ENCODE data around the gene PLEKHG2.

PLEKHG2 gene

DNA sequence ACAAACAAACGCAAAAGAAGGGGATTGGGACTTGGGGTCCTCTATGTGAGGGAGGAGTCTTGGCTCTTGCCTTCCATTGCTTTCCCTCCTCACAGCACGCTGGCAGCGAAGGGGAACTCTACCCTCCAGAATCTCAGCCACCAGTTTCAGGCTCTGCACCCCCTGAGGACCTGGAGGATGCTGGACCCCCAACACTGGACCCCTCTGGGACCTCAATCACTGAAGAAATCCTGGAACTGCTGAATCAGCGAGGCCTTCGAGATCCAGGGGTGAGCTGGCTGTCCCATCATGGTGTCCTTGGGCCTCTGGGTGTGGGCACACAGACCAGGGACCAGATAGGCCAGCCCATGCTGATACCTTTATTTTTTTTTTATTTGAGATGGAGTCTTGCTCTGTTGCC, 9.6 kb downstream of the PLEKHG2 start:
- no peak for DNase-seq

DNA sequence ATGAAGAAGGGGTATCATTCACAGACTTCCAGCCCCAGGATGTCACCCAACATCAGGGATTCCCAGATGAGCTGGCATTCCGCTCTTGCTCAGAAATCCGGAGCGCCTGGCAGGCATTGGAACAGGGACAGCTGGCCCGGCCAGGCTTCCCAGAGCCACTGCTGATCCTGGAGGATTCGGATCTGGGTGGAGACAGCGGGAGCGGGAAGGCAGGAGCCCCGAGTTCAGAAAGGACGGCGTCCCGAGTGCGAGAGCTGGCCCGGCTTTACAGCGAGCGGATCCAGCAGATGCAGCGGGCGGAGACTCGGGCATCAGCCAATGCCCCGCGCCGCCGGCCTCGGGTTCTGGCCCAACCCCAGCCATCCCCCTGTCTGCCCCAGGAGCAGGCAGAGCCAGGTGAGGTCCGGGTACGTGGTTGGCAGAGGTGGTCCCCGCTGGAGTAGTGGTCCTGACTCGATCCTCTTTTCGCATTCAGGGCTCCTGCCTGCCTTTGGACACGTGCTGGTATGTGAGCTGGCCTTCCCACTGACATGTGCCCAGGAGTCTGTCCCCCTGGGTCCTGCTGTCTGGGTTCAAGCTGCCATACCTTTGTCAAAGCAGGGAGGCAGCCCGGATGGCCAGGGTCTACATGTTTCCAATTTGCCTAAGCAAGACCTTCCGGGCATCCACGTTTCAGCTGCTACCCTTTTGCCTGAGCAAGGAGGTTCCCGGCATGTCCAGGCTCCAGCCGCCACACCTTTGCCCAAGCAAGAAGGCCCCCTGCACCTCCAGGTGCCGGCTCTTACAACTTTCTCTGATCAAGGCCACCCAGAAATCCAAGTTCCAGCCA, 11.0 kb downstream of the PLEKHG2 start:
- DNase-seq: no peak

DNA sequence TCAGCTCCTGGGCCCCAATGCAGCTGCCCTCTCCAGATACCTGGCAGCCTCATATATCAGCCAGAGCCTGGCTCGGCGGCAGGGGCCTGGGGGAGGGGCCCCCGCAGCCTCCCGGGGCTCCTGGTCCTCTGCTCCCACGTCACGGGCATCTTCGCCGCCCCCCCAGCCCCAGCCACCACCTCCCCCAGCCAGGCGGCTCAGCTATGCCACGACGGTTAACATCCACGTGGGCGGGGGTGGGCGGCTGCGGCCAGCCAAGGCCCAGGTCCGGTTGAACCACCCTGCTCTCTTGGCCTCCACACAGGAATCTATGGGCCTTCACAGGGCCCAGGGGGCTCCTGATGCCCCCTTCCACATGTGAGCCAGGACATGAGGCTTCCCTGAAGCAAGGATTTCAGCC, 12.5 kb downstream of the PLEKHG2 start:
- DNase-seq: no peak

DNA sequence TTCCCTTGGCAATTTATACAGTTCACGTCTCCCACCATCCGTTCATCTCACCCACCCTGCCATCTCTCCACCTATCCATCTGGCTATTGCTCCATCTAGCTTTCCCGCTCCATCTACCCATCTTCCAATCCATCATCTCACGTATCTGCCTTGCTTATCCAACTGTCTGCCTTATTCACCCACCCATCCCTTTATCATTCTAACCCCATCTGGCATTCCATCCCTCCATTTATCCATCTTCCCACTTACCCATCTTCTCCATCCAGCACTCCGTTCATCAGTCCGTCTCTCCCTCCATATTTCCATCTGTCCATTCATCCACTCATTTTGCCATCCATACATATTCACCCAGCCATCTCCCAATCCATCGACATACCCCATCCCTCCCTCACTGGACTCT, 13.3 kb downstream of the PLEKHG2 start:
- DNase-seq: no peak

DNA sequence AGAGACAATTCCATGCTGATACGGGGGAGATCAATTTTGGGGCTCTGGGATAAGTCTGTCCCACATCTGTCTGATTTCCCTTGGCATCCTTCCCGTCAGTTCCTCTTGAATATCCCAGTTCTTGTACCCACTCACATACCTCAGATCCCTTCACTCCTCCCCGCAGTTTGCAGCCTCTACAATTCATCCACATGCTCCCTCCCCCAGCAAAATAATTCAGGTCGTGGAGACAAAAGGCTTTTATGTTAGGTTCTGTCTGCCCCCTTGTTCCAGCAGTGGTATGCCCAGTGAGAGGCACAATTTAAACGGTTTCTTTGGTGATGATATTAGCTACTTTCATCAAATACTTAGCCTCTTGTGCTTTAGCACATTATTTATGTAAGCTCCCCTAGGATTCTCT, 13.7 kb downstream of the PLEKHG2 start:
- DNase-seq: no peak

DNA sequence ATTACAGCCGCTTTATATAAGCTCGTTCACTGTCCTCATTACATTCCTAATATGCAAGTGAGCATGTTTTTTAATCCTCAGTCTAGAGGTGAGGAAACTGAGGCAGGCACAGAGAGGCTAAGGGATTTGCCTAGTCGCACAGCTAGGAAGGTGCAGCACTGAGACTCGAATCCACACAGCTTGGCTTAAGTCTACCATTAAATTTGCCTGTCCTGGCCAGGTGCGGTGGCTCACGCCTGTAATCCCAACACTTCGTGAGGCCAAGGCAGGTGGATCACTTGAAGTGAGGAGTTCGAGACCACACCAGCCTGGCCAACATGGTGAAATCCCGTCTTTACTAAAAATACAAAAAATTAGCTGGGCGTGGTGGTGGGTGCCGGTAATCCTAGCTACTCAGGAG, 15.2 kb downstream of the PLEKHG2 start:
- DNase-seq: no peak

DNA sequence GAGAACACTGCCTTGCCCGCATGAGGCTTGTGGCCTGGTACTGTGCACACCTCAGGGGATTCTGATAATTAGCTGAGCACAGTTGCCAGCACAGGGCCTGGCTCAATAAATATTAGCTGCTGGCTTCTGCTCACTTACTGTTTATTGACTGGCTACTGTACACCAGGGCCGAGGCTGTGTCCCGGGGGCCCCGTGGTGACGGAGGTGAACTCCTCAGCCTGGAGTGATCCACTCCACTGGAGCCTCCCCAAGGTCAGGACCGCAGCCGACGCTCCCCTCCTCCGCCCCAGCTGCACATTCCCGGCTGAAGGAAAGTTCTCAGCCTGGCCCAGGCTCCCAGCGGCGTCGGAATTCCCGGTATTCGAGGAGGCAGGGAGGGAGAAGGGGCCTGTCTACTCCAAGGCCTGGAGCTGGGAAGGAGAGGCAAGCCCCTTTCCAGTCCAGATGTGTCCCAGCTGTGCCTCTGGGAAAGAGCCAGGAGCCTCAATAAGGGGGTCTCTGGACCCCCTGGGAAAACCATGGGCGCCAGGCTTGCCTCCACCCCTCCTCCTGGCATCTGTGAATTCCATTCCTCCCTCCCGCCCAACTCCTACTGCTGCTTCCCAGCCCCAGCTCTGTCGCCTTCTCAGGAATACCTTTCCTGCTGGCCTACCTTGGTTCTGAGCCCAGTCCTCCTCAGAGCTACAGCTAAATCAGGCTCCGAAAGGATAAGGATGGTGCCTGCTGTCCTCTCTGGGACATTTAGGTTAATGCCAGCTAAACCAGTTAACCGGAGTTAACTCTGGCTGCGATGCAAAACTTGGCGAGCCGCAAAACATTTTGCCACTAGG, 16.0 kb downstream of the PLEKHG2 start:
- peak; percentile 94 for DNase-seq

DNA sequence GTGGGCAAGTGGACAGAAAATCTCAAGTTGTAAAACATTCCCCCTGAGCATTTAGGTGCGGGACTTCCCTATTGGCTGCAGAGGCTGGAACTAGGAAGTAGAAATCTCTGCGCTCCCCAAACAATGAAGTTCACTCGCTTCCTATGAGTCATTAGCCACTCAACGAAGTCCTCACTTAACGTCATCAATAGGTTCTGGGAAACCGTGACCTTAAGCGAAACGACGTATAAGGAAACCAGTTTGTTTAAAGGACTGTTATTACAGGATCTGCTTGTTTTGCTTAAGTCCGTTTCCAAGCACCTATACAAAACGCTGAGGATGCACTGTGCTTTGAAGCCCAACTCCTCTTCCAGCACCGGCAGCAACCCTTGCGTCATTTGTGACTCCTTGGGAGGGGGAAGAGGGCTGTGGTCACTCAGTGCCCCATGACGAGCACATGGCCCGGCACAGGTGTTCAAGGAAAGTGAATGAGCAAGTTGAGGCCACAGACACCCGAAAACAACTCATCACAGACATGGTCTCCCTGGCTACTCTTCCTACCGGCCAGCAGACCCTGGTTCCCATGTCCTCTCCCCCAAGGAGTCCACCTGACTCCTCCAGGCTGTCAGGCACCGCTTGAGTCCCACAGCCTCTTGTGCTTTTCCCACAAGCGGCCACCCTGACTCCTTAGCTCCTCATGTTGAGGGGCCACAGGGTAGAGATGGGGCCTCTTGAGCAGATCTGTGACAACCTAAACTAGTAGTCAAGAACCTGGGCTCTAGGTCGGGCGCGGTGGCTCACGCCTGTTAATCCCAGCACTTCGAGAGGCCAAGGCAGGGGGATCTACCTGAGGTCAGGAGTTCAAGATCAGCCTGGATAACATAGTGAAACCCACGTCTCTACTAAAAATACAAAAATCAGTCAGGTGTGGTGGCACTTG, 18.5 kb downstream of the PLEKHG2 start:
- DNase-seq: no peak

DNA sequence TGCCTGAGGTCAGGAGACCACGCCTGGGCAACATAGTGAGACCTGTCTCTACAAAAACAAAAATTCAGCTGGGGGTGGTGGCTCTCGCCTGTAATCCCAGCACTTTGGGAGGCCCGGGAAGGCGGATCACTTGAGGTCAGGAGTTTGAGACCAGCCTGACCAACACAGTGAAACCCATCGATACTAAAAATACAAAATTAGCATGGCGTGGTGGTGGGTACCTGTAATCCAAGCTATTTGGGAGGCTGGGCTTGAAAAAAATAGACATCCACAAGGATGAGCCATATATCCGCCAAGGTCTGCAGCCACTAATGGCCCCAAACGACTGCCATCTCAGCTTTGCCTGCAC, 20.2 kb downstream of the PLEKHG2 start:
- no peak for DNase-seq

DNA sequence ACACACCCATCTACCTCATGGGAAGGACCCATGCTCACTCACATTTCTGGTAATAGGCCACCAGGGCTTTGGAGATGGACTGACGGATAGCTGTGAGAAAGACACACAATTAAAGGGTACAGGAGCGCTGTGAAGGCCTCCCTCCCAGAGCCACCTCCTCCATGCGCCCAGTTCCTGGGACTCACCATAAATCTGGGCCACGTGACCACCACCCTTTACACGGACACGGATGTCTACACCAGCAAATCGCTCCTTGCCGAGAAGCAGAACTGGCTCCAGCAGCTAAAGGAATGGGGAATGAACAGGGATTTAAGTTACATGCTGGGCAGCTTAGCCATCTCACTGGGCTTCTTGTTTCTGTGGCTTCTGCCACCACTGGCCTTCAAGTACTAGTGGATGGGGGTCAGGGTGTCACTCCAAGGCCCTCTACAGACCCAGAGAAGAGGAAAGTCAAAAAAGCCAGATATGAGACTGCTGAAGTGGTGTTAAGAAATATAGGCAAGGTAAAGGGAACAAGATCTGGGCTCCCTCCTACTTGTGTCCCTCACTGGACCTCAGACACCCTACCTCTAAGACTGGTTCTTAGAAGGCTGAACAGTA, 21.1 kb downstream of the PLEKHG2 start:
- DNase-seq: no peak

DNA sequence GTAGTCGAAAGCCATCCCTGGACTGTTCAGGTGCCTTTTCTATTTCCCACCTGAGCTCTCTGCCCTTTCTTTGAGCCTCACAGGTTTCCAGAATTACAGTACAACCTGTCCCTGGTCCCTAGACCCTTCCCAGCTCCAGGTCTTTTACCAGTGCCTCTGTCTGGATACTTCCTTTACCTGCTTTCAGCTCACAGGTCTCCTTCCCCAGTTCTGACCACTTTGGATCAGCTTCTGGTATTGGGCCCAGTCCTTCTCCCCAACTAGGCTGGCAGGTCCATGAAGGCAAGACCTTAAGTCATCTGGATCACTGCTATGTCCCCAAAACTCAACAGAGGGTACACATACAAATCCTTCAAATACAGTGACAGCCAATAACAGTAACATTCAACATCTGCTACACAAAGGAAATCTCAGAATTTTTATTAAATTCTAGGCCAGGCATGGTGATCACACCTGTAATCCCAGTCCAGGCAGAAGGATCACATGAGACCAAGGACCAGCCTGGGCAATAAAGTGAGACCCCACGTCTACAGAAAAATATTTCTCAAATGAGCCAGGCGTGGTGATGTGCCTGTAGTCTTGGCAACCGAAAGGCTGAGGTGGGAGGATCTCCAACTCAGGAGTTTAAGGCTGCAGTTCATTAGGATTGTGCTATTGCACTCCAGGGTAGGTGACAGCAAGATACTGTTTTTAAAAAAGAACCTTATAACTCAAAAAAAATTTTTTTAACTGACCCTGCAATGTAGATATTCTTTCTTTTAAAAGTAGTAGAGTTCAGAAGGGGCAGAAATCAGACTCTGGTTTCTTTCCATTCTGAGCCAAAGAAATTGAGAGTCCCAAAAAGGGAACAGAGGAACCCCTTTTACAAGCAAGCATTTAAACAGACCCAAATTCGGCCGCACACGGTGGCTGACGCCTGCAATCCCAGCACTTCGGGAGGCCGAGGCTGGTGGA, 21.9 kb downstream of the PLEKHG2 start:
- DNase-seq: no peak

DNA sequence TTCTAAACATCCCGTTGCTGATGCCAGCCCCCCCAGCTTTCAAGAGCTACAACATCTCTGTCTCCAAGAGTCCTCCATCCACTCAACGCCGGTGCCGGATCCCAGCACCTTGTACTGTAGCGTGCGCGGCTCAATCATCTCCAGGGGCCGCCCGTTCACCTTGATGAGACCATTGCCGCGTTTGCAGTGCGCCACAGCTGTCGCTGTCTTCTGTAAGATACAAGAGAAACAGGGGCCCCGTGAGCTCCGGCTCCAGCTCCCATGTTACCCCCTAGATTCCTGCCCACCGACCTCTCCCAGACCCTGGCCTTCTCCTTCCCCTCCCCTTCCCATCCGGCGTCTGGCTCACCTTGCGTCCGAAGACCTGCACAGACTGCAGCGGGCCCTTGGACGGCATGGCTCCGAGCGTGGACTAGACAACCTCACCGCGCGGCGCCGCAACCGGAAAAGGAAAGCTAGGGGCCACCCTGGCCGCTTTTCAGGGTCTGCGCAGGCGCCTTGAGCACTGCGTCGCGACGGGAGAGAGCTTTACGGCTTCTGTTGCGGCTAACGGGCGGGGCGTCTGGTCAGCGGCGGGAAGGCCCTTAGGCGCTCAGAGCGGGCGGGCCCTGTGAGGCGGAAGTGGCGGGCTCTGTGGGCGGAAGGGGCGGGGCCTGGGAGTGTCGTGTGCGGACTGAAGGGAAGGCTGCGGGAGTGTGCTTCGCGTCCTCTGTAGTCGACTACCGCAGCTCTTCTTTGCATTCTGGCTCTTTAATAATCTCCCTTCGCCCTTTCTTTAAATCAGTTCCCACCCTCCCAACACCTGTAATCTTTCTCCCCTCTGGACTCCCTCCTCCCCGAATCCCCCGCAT, 23.3 kb downstream of the PLEKHG2 start, which contains the start of gene RPS16:
Gene RPS16, minus strand, starts transcription at position 451 of the 851 bp plus-strand sequence. Its CDS starts 54 bp downstream, at position 397.
- peak; percentile 99 for DNase-seq

DNA sequence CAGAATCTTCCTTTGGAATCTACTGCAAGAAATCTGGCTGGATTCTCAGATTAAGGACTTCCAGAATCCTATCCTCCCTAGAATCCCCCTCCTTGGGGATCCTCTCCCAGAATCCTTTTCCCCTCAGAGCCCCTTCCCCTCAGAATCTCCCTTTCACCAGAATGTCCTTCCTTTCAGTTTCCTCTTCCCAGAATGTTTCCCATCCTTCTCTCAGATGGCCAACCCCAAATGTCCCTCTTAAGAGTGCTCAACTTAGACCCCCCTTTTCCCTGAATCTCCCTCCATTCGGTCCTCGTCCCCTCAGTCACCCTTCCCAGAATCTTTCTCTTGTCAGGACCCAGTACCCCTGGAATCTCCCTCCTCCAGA, 23.9 kb downstream of the PLEKHG2 start:
- DNase-seq: no peak

DNA sequence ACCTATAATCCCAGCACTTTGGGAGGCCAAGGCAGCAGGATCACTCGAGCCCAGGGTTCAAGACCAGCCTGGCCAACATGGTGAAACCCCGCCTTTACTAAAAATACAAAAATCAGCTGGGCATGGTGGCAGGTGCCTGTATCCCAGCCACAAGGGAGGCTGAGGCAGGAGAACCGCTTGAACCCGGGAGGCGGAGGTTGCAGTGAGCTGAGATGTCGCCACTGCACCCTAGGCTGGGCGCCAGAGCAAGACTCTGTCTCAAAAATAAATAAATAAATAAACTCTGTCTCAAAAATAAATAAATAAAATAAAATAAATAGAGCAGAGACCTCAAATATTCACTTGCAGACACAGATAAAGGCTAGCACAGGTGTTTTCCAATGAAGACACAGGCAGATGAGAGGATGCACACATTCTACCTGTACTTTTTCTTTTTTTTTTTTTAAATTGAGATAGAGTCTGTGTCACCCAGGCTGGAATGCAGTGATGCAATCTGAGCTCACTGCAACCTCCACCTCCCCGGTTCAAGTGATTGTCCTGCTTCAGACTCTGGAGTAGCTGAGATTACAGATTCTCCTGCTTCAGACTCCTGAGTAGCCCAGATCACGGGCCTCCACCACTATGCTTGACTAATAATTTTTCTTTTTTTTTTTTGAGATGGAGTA, 25.9 kb downstream of the PLEKHG2 start:
- no peak for DNase-seq

DNA sequence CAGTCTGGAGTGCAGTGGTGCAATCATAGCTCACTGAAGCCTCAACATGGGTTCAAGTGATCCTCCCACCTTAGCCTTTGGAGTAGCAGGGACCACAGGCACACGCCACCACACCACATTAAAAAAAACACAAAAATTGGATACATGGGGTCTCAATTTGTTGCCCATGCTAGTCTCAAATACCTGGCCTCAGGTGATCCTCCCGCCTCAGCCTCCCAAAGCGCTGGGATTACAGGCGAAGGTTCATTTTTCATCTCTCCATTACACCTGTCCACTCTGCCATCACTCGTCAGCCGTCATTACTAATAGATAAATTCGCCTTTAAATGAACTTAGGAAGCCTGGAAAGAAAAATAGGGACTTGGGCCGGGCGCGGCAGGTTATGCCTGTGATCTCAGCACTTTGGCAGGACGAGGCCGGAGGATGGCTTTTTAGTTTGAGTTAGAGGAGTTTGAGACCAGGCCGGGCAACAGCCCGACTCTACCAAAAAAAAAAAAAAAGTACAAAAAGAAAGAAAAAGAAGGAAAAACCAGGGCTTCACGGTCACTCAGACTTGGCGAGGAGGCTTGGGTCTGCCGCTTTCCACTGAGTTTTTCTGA, 32.2 kb downstream of the PLEKHG2 start:
- DNase-seq: no peak

DNA sequence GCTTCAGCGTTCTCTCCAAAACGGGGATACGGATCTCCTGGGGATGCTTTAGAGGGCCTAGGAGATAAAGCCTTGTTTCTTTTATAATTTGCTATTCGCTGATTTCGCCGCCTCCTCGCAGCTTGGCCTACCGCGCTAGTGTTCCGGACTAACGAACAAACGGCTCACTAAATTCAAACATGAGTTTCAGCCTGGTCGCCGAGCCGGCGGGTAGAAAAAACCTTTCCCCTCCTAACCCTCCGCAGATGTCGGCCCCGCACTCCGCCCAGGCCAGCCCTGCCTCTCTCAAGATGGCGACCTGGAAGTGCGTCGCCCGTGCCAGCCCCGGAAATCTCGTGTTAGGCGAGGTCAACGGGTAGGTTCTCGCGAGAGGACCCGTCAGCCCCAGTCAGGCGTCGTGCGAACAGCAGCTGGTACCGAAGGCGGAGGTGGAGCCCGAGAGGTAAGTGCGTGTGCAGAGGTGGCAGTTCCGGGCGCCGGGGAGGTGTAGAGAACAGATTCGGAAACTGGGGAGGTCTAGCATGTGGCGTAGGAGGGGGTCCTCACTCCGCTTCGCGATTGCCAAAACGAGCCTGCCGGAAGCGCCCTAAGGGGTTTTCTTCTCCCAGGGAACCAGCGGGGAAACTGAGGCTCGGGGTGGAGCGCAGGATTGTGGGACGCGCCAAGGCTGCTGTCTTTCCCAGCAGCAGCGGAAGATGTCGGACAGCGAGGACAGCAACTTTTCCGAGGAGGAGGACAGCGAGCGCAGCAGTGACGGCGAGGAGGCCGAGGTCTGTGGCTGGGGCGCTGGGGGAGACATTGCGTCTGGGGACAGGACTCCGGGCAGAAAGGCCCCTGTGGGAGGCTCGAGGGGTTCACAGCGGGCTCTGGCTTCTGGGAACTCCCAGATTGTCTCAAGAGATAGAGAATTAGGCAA, 33.0 kb downstream of the PLEKHG2 start, which contains the start of gene SUPT5H:
Gene SUPT5H, plus strand, starts transcription at position 387 of the 916 bp plus-strand sequence. Its CDS starts 309 bp downstream, at position 696.
- DNase-seq: peak; percentile 98

DNA sequence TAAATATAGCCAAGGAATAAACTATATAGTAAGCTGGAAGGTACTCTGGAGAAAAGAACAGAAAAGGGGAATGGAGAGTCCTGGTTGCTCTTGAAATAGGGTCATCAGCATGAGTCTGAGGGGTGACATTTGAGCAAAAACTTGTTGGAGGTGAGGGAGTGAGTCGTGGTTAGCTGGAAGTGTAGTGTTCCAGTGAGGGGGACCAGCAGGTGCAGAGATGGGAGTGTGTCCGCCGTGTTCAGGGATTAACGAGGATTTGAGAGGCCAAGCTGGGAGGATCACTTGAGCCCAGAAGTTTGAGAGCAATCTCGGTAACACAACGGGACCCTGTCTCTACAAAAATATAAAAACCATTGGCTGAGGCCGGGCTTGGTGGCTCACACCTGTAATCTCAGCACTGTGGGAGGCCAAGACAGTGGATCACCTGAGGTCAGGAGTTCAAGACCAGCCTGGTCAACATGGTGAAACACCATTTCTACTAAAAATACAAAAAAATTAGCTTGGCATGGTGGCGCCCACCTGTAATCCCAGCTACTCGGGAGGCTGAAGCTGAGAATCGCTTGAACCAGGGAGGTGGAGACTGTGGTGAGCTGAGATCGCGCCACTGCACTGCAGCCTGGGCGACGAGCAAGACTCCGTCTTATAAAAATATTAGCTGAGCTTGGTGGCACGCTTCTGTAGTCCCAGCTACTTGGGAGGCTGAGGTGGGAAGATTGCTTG, 34.1 kb downstream of the PLEKHG2 start:
- no peak for DNase-seq
